ENCODE measurements around the gene ACAA1.
"Not testable (repeated sequence)": the region's sequence is repeated elsewhere in the genome, so short reads cannot be mapped to it uniquely, and the experiment has no call there.

DNA sequence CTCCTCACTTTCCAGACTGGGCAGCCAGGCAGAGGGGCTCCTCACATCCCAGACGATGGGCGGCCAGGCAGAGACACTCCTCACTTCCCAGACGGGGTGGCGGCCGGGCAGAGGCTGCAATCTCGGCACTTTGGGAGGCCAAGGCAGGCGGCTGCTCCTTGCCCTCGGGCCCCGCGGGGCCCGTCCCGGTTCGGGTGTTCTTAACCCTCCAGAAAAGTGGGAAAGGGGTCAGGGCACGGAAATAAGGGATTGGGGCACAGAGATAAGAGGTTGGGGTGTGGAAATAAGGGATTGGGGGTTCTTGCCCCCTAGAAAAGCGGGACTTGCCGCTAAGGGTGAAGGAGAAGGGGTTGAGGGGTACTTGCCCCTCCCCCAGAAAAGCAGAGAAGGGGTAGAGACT is 54.6 kb downstream of the ACAA1 start:
- not testable (repeated sequence) for TF ChIP-seq MEF2A (IDR thresholded peaks at IDR 0.05; ENCODE audit: borderline replicate concordance, low read depth); CTCF (IDR thresholded peaks at IDR 0.05)
